ENCODE results near the gene PAK4.
"Not testable (repeated sequence)": the region's sequence is repeated elsewhere in the genome, so short reads cannot be mapped to it uniquely, and the experiment has no call there.

PAK4 gene

DNA sequence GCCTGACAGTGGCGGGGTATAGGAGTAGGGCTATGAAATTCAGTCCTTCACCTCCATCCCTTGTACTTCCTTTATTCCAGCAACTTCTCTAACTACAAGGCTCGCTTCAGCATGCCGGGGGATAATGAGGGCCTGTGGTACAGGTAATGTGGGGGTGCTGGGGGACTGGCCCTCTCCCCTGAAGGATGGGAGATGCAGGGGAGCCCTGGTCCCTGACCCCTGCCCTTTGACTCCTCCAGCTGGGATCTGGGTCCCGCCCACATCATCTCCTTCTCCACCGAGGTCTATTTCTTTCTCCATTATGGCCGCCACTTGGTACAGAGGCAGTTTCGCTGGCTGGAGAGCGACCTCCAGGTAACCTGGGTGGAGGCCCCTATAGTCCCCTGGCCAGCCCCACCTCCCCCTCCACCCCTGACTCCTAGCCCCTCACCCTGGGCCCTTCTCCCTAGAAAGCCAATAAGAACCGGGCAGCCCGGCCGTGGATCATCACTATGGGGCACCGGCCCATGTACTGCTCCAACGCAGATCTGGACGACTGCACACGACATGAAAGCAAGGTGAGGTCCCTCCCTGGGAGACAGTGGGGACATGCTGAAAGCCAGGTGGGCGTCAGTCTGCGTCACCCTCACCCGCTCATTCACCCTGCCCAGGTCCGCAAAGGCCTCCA lies 25.0 kb upstream of the PAK4 start:
- DNase-seq = no peak

DNA sequence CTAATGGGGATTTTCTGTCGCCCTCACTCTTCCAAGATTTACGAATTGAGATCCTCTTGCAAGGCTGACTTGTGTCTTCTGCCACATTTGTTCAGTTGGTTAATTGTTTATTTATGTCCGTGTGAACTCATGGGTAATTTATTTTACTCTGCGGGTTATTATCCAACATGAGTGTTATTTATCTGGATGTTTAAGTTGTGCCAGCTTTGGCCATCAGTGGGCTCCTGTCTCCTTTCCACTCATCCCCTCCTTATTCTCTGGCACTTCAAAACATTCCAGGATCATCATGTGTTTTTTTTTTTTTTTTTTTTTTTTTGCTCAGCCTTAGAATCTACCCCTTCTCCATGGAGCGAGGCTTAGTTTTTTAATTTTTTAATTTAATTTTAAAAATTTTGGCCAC lies 22.4 kb upstream of the PAK4 start:
- DNase-seq = no peak

DNA sequence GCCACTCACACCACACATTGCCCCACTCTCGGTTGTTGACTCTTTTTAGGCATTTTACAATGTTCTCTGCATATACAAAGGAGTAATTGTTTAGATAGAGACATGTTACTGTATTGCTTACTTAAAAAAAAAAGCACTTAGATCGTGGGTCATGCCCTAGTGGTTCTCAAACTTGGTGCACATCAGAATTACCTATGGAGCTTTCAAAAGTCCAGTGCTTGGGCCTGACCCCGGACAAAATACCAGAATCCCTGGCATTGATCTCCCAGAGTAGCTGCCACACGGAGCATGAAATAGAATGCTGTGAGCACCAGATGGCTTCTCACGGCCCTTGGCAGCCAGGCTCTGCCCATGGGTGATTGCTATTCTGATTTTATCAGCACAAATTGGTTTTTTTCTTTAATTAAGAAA lies 21.4 kb upstream of the PAK4 start:
- DNase-seq = no peak

DNA sequence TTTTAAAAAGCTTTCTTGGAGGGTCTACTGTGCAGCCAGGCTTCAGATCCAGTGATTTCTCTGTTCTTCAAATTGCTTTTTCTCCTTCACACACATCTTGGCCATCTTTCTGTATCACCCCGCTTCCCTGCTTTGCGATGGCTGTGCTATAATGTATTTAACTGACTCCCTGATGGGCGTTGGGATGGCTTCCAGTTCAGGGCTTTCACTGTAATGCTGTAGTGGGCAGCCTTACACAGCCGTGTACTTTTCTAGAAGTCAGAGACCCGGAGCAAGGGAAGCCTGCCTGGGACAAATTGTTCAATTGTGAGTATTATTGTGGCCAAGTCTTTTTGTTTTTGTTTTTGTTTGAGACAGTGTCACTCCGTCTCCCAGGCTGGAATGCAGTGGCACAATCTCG lies 19.4 kb upstream of the PAK4 start:
- no peak for DNase-seq

DNA sequence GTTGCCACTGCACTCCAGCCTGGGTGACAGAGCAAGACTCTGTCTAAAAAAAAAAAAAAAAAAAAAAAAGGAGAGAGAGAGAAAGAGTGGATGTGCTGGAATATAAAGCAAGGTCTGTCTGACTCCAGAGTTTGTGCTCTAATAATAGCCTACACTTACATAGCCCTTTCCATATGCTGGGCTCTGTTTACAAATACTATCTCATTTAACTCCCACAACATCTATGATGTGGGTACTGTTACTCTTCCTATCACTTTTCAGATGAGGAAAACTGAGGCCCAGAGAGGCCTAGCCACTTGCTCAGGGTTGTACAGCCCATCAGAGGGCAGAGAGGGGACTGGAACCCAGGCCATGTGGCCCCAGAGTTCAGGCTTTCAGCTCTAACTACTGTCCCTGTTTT lies 15.9 kb upstream of the PAK4 start:
- DNase-seq = no peak

DNA sequence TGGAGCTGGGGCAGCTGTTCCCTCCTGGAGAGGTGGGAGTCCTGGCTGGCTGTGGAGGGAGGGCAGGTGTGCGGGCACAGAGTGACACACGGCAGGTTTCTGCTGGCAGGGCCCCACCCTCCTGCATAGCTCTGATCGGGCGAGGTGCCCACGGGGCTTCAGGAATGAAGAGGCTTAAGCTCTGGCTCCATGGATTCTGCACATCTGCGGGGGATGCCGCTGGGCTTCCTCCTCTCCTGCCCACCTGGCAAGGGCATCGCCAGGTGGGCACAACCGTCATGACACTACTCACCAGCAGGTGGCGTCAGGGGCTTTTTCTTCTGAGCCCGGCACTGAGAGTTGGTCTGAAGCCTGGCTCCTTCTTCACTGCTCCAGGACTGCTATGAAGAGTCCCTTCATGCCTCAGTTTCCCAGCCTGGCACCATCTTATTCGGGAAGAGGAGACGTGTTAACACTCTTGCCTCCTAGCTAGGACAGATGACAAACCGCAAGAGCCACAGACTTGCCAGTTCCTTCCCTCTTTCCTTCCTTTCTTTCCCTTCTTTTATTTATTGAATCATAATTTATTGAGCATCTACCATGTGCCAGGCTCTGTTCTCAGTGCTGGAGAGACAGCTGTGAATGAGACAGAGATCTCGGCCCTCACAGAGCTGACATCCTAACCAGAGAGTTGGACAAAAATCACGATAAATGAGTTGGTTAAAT lies 15.2 kb upstream of the PAK4 start:
- DNase-seq = peak; percentile 62

DNA sequence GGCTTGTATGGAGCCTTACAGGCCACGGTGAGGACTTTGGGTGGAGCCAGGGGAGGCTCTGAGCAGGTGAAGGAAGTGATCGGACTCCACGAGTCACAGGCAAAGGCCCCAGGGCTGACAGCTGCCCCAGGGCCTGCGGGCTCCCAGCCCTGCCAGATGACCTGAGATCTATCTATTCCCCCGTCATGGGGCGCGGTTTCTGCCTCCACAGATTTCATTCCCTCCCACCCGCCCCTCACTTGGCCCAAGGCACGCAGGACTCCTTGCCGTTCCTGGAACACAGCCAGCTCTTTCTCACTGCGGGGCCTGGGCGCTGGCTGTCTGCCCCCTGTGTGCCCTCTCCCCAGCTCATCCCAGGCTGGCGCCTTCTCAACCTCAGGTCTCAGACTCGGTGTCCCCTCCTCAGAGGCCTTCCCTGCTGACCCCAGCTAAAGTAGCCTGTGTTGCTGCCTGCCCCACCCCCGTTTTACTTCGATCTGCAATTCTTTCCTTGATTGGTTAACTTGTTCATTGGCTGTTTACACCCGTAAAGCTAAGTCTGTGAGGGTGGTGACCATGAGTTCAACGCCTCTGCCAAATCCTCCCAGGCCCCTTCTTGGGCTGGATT lies 13.9 kb upstream of the PAK4 start:
- DNase-seq = no peak

DNA sequence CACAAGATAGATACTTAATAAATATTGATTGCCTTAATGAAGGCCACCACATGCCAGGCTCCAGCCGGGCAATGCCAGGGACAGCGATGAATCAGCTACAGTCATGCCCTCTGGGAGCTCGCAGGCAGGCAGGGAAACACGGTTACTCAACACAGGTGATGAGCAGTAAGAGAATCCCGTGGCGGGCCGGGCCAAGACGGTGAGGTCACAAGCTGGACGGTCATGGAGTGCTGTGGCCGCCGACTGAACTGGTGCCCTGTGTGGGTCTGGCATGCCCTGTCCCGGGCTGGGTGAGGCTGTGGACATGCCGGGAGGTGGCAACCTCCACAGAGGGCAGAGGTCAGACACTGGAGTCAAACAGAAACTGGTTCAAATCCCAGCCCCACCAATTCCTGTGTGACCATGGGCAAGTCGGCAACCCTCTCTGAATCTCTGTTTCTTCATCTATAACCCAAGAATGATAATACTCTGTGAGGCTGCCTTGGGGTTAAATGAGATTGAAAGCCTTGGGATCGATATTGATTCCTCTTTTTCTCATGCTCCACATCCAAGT lies 13.2 kb upstream of the PAK4 start:
- DNase-seq = no peak

DNA sequence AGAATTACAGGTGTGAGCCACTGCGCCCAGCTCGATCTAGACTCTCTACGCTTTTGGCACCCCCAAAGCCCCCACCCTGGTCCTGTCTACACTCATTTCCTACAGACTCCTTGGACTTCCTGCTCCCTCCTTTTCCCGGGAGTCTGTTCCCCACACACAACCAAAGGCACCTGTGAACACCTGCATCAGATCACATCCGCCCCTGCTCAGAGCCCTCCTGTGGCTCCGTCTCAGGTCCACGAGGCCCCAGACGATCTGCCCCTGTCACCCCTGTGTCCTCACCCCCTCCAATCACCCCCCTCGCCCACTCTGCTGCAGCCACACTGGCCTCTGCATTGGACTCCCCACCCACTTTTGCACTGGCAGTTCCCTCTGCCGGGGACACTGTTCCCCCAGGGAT lies 12.4 kb upstream of the PAK4 start:
- no peak for DNase-seq

DNA sequence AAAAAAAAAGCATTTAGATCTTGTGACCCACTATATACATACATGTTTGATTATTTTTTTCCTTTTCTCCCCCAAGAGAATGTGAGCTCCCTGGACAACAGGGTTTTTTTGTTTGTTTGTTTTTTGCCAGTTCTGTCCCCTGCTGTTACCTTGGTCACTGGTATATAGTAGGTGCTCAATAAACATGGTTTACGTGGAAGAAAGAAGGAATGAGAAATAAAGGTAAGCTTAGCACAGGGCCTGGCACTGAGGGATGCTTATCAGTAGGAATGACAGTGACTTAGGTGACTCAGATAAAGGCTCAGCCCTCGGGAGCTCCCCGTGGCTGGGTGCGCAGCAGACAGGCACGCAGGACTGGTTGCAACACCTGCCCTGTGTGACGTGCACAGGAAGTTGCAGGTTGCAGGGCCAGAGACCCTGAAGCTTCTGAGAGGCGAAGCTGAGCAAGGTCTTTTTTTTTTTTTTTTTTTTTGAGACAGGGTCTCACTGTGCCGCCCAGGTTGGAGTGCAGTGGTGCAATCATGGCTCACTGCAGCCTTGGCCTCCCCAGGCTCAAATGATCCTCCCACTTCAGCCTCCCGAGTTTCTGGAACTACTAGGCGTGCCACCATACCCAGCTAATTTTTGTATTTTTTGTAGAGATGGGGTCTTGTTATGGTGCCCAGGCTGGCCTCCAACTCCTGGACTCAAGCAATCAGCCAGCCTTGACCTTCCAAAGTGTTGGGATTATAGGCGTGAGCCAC lies 10.3 kb upstream of the PAK4 start:
- DNase-seq = no peak

DNA sequence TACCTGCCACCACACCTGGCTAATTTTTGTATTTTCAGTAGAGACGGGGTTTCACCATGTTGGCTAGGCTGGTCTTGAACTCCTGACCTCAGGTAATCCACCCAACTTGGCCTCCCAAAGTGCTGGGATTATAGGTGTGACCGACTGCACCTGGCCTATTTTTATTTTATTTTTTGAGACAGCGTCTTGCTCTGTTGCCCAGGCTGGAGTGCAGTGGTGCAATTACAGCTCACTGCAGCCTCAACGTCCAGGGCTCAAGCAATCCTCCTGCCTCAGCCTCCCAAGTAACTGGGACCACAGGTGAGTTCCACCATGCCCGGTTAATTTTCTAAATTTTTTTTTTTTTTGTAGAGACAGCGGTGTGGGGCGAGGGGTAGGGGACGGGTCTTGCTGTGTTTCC lies 8.6 kb upstream of the PAK4 start:
- DNase-seq = not testable (repeated sequence)

DNA sequence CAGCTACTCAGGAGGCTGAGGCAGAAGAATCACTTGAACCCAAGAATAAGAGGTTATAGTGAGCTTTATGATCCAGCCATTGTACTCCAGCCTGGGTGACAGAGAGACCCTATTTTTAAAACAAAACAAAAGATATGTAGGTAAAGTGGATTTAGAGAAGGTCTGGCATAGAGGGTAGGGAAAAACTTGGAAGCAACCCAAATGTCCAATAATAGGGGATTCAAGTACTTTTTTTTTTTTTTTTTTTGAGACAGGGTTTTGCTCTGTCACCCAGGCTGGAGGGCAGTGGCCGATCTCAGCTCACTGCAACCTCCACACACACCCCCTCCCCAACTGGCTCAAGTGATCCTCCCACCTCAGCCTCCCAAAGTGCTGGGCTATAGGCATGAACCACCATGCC lies 5.8 kb upstream of the PAK4 start:
- DNase-seq = no peak

DNA sequence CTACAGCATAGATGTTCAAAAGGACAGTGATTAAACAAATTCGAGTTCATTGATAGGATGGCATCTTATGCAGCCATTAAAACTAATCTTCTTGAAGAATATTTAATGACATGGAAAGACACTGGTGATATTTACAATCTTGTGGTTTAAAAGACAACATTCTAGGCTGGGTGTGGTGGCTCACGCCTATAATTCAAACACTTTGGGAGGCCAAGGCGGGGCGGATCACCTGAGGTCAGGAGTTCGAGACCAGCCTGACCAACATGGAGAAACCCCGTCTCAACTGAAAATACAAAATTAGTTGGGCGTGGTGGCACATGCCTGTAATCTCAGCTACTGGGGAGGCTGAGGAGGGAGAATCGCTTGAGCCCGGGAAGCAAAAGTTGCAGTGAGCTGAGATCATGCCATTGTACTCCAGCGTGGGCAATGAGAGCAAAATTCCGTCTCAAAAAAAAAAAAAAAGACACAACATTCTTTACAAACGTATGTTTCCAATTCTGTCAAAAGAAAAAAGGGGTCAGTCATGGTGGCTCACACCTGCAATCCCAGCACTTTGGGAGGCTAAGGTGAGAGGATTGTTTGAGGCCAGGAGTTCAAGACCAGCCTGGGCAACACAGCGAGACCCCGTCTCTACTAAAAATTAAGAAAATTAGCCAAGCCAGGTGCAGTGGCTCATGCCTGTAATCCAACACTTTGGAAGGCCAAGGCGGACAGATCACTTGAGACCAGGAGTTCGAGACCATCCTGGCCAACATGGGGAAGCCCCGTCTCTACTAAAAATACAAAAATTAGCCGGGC lies 2.5 kb upstream of the PAK4 start:
- no peak for DNase-seq

DNA sequence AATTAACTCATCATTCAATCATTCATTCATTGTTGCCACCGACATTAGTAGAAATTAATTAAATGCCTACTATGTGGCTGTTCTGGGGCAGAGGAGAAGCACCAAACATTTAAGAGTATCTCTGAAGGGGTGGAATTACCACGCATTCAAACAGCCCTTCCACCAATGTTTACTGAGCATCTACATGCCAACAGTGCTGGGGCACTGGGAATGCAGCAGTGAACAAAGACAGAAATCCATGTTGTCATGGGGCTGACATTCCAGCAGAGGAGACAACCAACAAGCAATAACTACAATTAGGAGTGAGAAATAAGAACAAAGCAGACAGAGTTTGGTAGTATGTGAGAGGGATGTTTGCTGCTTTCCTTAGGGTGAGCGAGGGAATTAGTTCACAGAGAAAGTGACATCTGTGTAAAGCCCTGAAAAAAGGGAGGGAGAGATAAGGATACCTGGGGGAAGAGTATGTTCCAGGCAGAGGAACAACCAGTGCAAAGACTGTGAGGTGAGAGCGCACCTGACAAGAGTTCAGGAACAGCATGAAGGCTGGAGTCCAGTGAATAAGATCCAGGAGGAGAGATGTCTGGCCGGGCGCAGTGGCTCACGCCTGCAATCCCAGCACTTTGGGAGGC lies 1.3 kb upstream of the PAK4 start:
- DNase-seq = no peak

DNA sequence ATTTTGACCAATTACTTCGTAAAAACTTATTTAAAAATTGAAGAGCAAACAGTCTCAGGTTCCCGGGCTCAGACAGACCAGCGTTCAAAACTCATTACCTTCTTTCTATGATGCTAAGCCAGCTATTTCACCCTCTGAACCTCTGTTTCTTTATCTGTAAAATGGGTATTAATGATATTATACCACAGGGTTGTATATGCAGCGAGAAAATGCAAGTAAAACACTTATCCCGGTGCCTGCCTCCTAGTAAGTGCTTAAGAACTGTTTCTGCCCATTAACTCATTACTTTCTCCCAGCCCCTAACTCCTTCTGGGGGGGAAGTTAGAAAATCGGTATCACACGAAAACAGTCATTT lies 410 bp upstream of the PAK4 start:
- DNase-seq = no peak

DNA sequence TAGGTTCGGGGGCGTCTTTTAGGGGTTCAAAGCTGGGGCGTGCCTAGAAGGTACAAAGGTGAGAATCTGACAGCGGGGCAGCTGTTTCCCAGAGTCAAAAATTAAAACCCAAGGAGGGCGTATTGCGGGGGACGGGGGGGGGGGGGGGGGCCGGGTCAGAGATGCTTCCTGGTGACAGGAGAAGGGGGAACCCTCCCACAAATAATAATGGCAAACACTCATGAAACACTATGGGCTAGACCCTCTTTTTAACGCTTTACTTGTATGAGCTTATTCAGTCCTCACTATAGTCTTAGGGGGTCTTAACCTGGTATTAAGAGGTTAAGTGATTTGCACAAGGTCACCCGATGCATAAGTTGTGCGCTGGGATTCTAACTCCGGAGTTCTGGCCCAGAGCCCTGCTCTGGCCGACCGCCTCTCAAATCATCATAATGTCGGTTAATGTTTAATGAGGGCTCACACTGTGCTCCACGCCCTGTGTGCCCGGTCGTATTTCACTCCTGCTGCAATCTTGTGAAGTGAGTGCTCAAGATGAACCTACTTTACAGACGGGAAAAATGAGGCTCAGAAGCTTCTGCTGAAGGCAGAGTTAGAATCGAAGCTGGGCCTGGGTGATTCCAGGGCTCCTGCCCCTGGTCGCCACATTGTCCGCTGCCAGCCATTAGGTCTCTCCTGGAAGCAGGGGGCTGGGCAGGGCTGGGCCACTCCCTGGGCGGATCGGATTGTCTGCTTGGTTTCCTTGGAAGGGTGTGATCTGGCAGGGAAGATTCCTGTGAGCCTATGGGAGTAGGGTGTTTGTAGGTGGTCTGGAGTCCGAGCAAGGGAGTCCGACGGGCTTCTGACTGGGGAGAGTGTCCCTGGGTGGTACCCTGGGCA lies 964 bp downstream of the PAK4 start:
- no peak for DNase-seq

DNA sequence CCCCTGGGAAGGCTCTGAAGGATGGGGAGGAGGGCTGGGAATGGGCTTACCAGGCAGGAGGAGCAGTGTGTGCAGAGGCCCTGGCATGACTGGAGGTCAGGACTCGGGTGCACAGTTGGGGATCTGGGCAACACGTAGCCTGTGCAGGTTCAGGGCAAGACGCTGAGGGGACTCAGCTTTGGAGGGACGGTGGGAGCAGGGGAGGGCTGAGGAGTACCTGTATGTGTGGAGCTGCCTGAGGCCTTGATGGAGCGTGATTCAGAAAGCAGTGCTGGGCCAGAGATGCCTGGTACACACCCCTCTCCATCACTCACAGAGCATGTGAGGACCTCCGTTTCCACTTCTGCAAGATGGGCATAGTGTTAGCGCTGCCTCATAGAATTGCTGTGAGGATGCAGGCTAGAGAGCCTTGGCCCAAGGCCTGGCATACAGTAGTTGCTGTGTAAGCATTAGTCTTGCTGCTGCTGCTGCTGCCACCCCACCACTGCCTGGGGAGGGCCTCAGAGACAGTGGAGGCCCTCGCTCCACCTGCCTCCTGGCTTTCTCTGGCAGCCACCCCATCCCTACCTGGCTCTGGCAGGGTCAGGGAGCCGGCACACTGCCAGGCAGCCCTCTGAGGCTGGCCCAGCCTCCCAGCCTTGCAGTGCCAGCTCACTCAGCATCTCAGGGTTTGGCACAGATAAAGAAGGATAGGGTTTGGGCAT lies 2.4 kb downstream of the PAK4 start:
- no peak for DNase-seq

DNA sequence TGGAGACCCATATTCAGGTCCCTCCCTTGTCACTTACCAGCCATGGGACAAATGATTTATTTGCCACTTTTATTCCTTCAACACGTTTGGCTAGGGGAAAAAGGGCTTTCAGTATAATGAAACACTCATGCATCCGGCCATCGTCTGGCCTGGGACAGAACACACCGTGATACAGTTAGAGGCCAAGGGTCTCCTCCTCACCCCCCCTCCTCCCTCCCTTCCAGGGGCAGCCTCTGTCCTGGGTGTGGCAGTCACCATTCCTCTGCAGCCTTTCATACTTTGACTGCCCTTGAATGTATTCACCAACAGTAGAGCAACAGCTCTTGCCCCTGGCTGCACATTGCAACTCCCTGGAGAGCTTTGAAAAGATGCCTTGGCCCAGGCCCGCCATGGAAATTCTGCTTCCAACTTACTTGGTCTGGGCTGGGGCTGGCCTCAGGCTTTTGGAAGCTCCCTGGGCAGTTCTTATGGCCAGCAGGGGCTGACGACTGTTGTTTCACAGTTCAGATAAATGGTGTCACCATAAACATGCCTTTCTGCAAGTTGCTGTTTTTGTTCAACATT lies 3.0 kb downstream of the PAK4 start:
- DNase-seq = no peak

DNA sequence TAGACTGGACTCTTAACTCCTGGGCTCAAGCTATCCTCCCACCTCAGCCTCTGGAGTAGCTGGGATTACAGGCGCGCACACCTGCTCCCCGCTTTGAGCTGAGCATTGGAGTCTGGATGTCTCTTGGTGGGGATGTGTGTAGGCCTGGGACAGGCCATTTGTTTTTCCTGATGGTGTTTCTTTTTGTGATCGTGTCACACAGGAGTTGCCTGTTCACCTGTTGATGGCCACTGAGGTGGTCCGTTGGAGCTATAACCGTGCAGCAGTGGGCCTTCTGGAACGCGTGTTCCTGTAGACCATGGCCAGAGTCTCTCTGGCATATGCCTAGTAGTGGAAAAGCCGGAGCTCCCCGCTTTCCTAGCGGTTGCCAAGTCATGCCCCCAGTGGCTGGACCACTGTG lies 3.5 kb downstream of the PAK4 start:
- no peak for DNase-seq

All from CD4-positive, alpha-beta T cell treated with Interferon gamma for 1 hour (primary cell).